H4 (cell line): ENCODE measurements around the gene CLEC4M. TPM values are rescaled to one million over a fixed set of nuclear protein-coding genes. Genes with fewer than 3 reads are reported as not detected.
"Not testable (repeated sequence)": the region's sequence is repeated elsewhere in the genome, so short reads cannot be mapped to it uniquely, and the experiment has no call there.

ENCODE experiments used
- DNase-seq: peaks from one replicate; pipeline ENCODE4 v3.0.0-alpha.2; 2015; ENCODE audit warnings: low spot score
- total RNA-seq: library from RNA; depleted of rRNA; stranded (reverse); fragments of >200 nt; shearing (Covaris generic); gene quantifications from 2 replicates; pipeline ENCODE4 v1.2.3, GENCODE V29; 2014

The CLEC4M gene
- total RNA-seq, 1 experiment from 2014 or later, result not detected

GRCh38 chr19:7773841-7774240, 10.8 kb downstream of the CLEC4M start:
- no peak for DNase-seq

- no peak for DNase-seq
These were observed 12.7 kb downstream of the CLEC4M start for GRCh38 chr19:7775761-7776160.

GRCh38 chr19:7778081-7778480, 15.0 kb downstream of the CLEC4M start:
- DNase-seq, result no peak

GRCh38 chr19:7779631-7780486, 16.8 kb downstream of the CLEC4M start:
- peak; percentile 72 for DNase-seq

- DNase-seq, result no peak
These were observed 18.1 kb downstream of the CLEC4M start for GRCh38 chr19:7781157-7781556.

- DNase-seq, result peak; percentile 78
These were observed 21.0 kb downstream of the CLEC4M start for GRCh38 chr19:7783991-7784423.

GRCh38 chr19:7784856-7785255, 21.8 kb downstream of the CLEC4M start:
- no peak for DNase-seq

GRCh38 chr19:7787141-7787540, 24.1 kb downstream of the CLEC4M start:
- no peak for DNase-seq

GRCh38 chr19:7787602-7788177, 24.6 kb downstream of the CLEC4M start:
- DNase-seq, result no peak

GRCh38 chr19:7788178-7788932, 25.3 kb downstream of the CLEC4M start:
- no peak for DNase-seq

GRCh38 chr19:7788933-7789323, 25.9 kb downstream of the CLEC4M start:
- no peak for DNase-seq

- no peak for DNase-seq
These were observed 26.4 kb downstream of the CLEC4M start for GRCh38 chr19:7789447-7789846.

GRCh38 chr19:7790416-7790815, 27.4 kb downstream of the CLEC4M start:
- no peak for DNase-seq

- no peak for DNase-seq
These were observed 29.2 kb downstream of the CLEC4M start for GRCh38 chr19:7792281-7792680.

GRCh38 chr19:7792701-7793100, 29.7 kb downstream of the CLEC4M start:
- not testable (repeated sequence) for DNase-seq

- no peak for DNase-seq
These were observed 30.4 kb downstream of the CLEC4M start for GRCh38 chr19:7793493-7793892.

GRCh38 chr19:7795555-7796161, 32.6 kb downstream of the CLEC4M start:
- no peak for DNase-seq

- peak; percentile 70 for DNase-seq
These were observed 36.8 kb downstream of the CLEC4M start for GRCh38 chr19:7799640-7800355.

GRCh38 chr19:7801020-7801570, 38.1 kb downstream of the CLEC4M start:
- no peak for DNase-seq

- no peak for DNase-seq
These were observed 43.2 kb downstream of the CLEC4M start for GRCh38 chr19:7806234-7806633.

- no peak for DNase-seq
These were observed 43.8 kb downstream of the CLEC4M start for GRCh38 chr19:7806876-7807275.
